Activated naive CD4-positive, alpha-beta T cell treated with Interleukin-2 at 50 U/mL for 16 hours (primary cell): Measurements from ENCODE around the gene ZNF536.

Experiments used
- DNase-seq: peaks from one replicate; pipeline ENCODE4 v3.0.0-alpha.2; 2020

Gene ZNF536

DNA sequence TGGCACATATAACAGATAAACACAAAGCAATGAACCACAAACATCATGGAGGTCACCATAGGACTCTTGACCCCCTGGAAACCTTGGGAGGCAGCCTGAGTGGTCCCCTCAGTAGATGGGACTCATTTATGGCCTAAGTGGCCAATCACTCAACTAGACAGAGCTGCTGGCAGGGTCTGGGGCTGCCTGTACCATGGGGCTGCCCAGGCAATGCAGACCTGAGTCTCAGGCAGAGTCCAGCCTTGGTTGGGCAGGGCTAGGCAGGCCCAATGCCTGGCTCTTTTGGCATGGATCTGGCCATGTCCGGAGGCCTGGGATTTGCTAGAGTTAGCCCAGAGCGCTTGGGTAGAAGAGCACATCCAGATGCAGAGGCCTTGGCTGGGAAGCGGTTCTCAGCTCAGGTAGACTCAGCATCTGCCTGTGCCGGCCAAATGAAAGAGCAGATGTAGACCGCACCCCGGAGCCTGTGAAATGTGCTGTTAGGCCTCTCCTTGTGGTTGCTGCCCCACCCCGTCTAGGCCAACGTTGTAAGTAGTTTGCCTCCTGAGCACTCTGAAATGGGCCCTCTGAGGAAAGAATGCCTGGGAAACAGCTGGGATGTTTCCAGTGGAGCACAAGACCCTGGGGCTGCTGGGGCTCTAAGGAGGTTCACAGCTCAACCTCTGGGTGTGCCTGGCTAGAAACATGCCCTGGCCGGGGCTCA lies 171.2 kb downstream of the ZNF536 start:
- DNase-seq = no peak

DNA sequence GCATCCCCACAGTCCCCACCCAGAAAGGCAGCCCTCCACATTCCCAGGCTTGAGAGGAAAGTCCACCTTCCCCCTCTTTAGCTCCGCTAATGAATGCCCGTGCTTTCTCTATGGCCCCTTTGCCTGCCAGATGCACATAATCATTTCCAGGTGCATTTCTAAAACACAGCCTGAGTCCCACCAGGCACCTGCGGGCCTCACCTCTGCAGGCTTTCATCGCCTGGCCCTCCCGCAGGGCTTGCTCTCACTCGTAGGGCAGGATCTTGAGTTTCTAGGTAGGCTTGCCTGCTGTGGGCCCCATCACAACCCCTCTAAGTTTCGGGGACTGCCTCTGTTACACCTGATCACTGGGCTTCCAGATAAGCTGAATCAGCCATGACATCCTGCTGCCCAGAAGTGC lies 173.6 kb downstream of the ZNF536 start:
- no peak for DNase-seq

DNA sequence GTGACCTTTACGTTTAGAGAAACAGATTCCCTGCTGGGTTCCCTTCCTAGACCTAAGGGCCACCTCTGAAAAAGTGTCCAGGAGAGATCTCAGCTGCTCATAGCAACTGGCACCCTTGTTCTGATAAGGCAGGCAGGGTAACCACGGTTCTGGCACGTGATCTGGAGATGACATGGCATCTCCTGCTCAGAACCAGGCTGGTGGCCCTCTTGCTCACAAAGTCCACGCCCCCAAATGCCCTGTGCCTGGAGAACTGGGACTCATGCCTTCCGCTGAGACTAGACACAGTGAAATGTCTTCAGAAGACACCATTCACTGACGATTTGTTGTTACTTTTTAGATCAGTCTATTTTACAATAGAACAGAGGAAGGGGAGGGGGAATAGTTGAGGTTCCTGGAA lies 174.1 kb downstream of the ZNF536 start:
- no peak for DNase-seq

DNA sequence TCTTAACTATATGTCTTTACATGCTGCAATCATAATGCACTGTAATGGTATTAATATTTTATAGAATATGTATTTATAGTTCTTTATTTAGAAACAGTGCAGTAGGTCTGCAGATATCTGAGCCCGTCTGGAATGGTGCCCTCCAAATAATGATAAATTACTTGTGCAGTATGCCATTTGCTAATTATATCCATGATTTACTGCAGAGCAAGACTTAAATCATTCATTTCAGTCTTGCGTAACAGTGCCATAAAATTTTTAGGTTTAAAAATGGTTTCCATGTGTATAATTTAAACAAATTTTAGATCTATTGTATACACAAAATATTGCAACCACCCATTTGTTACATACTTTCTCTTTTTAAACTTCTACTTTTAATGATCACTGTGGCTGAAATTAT lies 175.1 kb downstream of the ZNF536 start:
- no peak for DNase-seq

DNA sequence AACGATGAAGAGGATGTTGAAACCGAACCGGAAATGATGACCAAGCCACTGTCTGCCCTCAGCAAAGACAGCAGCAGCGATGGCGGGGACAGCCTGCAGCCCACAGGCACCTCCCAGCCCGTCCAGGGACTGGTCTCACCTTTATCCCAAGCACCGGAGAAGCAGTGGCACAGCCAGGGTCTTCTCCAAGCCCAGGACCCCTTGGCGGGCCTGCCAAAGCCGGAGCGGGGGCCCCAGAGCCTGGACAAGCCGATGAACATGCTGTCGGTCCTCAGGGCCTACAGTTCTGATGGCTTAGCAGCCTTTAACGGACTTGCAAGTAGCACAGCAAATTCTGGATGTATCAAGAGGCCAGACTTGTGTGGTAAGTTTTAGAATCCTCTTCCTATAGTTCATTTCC lies 177.0 kb downstream of the ZNF536 start:
- no peak for DNase-seq

DNA sequence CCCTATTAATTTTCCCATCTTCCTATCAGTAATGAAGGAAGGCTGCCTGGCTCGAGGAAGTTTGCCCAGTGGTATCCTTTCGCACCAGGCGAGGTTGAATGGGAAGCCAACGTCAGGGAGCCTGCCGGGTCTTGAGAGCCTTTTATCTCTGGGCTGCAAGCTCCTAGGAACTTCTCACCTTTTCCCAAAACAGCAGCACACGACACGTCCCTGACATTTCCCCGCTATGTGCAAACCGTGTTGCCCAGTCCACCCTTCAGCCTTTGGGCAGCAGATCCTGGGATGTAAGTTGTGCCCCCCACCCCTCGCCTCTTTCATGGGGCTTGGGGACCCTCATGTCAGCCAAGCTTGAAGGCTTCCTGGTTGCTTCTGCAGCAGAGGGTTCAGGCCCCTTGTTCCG lies 179.1 kb downstream of the ZNF536 start:
- DNase-seq = no peak

DNA sequence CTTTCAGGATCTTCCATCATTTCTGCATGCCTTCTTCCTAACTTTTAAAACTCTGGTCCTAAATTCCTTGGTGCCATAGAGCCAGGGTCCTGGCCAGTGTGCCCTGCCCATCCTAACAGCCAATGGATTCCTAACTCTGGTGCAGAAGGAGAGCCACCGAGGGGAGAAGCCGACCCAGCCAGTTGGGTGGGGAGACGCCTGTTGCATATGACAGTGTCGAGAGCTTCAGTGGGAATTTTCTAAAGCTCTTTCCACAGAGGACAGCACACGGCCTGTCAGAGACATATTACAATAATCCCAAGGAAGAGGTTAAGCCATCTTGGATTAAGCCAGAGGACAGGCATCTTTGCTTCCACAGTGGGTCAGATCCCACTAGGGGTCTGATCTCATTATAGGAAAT lies 180.4 kb downstream of the ZNF536 start:
- DNase-seq = no peak

DNA sequence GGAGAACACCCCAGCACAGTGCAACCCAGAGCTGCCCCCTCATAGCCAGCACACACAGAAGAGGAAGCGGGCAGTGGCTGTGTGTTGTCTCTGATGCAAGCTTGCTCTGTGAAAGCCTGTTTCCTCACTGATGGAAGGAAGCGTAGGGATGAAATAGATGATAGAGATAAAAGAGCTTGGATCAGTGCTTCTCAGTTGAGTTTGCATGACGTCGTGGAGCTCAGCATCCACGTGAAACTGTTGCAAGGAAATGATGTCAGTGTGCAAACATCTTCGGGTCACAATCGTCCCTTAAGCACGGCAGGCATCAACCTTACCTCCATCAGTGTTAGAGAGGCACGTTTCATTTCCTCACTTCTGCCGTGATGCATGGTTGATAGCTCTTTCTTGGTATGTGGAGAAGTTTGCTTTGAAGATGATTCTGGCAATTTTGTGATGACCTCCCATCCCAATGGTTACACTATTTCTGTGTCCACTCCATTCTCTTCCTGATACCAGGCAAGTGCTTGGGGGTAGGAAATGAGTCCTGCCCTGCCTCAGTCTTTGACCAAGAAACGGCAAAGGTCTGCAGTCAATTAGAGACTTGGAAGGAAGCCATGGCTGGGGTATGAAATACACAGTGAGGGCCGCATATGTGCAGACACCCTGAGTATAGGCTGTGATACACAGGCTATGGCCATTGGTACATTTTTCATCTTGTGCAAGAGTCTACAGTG lies 183.0 kb downstream of the ZNF536 start:
- DNase-seq = no peak

DNA sequence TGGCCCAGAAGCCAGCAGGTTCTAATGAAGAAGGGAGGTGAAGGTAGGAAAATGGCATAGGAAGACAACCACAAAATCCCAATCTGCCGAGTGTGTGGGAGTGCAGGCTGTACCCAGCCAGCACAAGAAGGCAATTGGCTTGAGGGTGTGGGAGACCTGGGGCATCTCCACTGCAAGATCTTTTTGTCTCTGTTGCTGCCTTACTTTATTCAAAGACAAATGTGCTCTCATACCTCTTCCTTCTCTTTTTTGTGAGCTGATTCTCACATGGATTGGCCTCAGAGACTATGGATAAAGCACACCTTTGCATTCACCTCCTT lies 183.6 kb downstream of the ZNF536 start:
- no peak for DNase-seq

DNA sequence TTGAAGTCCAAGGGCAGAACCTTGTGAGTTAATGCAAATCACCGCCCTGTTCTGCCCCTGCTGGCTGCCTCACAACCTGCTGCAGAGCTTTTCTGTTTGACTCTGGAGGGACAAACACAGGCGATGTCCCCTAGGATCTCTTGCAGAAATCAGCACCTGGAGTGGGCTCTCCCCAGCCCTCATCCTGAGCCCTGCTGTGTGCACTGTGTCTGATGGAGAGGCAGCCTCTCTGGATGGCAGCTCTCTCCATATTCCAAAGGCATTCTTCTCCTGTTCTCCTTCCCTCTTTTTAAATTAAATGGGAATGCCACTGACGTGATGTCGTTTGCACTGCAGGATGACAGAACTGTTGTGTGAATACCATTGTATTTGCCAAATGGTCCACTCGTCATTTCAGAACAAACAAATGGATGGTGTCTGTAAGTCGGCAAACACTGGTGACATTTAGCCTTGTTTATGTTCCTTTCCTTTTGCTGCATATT lies 184.1 kb downstream of the ZNF536 start:
- no peak for DNase-seq

DNA sequence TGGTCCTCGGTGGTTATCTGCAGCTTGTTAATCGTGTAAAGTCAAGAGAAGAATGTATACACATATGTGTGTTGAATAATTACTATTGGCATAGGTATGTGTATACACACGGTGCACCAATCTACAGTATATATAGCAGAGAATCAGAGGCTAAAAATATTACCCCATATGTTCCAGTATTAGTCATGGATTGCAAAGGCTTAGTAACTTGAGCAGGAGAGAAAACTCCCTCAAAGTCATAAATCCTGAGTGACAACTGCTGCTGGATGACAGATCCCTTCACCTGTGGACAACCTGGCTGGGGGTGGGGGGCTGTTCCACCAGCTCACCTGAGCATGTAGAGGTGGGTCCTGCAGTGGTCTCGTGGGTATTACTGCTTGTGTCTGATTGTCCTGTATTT lies 185.0 kb downstream of the ZNF536 start:
- DNase-seq = no peak

DNA sequence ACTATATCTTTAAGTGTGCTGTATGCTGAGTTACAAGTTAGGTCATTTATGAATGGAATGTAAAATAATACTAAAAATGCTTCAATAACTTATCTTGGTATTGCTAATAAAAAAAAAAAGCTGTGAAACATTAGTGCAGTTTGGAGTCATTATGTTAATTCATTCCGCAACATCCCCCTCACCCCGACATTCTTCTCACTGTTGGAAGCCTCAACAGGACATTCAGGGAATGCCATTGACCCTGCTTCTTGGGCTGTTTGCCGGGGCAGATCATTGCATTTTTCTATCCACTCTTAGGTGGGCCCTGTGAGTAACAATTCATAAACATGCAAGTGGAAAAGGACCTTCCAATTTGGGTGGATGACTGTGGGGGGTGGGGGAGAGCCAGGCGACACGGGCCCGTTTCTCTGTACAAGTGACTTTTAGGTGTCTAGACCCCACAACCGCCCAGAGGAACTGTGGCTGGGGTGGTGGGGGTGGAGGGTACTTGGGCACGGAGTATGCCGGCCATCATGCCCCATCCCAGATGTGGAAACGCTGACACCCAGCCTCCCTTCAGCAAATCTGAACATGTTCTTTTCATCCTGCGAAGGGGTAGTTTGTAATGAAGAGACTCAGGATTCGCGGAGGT lies 185.9 kb downstream of the ZNF536 start:
- DNase-seq = no peak

DNA sequence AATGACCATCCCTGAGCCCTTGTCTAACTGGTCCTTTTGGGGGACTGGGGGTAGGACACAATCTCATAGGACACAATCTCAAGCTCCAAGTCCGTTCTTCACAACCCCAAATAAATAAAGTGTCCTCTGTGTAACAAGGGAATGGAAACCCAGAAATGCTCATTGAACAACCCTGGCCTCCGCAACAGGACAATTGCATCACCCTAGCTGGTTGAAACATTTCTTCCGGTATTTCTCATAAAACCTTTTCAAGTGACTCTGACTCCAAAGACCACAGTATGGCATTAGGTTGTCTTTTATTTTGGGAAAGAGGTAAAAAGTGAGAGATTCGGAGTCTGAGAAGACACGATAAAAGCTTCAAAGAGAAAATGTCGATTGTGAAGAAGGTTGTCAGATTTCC lies 186.6 kb downstream of the ZNF536 start:
- DNase-seq = no peak

DNA sequence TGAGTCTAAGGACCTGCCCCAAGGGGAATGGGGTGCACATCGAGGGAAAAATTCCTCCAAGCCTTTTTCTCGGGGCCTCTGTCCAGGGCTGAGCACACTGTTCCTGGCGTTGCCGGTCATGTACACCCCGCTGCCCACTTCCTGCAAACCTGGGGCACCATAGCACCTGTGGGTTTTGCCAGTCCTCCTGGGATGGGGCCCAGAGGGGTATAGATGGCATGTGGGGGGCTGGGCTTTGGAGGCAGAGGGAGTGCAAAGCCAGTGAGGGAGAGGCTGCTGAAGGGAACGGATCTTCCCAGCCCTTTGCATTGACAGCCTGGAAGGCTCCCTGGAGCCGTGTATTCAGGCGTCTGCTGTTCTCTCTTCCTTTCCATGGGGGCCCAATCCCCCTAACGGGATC lies 187.3 kb downstream of the ZNF536 start:
- DNase-seq = no peak

DNA sequence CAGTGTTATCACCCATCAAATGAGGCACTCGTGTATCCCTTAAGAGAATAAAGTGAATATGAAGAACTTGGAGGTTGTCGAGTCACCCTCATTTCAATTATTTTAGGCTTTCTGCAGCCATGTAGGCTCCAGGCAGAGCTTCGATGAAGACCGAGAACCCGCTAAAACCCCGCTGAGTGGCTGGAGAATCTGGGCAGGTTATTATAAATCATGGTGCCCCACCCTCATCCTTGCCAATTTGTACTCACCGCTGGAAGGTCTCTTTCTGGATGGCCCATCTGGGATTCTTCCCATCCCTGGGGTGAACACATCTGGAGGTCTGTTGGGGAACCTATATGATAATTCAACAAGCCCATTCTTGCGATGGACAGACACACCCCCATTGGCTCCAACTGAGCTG lies 190.8 kb downstream of the ZNF536 start:
- DNase-seq = no peak

DNA sequence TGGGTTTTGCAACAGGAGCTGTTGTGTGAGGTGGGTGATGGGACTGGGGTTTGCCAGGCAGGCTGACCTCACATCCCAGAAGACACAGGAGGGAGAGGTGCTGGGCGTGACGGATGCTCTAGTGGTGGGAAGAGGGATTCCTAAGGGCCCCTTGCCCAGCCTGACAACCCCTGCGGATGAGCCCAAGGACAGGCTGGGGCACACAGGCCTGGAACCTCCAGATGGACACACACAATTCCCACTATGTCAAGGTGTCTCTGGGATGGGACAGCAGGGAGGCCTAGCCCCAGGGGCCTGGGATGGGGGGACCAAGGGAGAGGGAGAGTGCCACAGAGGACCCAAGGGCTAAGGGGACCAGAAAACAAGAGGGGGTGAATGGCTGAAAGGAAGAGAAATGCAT lies 191.5 kb downstream of the ZNF536 start:
- DNase-seq = no peak

DNA sequence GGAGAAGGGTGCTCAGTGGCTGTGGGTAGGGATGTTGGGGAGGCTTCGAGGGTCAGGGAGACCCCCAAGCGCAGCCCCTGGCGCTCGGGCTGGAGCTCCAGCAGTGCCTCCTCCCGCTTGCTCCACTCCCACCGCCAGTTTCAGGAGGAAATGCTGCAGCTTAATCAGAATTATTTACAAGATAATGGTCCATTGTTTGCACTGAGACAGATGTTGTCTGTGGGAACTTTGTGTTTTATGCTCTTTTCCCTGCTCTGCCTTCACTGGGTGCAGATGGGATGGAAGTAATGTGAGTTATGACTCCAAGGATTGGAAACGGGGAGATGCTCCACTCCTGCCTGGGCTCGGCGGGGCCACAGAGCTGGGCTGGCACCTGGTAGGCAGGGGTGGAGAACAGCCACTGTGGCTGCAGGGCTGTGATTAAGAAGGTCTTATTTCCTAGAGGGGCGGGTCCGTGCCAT lies 192.4 kb downstream of the ZNF536 start:
- DNase-seq = no peak

DNA sequence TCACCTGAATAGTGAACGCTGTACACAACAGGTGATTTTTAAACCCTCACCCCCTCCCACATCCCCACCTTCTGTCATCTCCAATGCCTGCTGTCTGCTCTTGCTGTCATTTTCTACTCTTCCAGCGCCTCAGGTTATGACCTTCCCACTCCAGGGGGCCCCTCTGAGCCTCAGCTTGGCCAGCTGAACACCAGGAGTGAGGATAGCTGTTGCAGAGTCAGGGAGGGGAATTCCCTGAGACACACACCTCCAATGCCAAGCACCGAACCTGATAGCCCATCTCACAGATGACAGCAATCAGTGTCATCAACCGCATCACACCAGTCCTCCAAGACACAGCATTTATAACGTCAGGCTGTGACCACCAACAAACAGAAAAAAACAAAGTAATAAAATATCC lies 193.5 kb downstream of the ZNF536 start:
- DNase-seq = no peak

DNA sequence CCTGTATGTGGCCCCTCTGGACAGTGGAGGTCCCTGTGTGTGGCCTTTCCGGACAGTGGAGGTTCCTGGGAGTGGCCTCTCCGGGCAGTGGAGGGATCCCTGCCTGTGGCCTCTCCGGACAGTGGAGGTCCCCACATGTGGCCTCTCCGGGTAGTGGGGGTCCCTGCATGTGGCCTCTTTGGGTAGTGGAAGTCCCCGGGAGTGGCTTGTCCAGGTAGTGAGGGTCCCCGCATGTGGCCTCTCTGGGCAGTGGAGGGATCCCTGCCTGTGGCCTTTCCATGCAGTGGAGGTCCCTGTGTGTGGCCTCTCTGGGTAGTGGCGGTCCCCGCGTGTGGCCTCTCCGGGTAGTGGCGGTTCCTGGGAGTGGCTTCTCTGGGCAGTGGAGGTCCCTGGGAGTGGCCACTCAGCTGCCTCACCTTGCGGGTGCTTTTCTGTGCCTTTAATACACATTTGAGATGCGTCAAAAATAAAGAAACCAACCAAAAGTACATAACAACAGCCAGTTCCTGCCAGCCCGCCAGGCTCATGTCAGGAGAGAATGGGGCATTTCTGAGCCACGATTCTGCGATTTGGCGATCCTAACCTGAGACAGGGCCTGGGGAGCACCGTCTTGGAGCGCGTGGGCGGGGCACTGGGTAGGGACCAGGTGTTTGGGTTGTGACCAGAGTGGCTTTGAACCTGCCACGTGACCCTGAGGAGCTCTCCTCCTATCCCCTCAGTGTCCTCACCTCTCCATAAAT lies 194.7 kb downstream of the ZNF536 start:
- DNase-seq = no peak

DNA sequence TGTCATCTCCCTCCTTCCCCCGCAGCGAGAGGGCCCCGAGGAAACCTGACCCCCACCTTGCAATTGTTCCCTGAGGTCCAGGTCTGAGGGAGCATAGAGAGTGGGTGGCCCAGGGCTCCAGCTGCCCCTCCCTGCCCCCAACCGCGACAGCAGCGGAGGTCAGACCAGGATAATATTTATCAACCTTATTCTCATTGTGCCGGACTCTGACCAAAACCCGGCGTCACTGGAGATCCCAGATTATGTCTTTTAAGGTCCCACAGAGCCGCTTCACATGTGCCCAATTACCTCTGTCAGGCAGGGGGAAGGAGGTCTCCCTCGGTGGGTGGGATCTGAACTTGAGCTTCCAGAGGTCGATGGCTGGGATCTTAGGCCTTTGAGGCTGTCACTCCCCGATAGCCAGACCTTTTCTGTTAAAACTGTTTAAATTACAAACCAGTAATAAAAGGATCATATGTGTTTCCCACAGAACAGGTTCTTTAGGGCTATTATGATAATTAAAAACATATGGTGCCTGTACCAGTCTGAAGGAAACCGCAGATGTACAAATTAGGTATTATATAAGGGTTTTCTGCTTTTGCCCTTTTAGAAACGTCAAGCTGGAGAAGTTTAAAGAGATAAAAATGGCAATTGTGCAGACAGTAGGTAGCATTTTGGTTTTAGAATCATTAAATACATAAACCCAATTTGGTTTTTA lies 195.5 kb downstream of the ZNF536 start:
- no peak for DNase-seq

DNA sequence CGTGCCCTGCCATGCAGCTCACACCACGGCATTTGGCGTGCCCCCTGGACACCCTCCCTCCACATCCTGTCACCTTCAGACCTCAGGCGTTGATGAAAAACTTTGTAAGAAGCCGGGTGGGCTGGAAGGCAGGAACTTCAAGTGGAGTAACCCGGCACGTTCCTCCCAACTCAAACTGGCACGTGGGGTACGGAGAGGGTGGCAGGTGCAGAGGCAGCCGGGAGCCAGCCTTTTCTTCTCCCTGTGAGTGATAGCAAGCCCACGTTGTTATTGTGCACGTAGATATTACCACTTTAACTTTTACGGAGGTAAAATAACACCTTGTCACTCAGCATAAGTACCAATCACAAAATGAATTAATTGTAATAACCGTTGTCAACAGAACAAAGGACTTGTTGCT lies 198.0 kb downstream of the ZNF536 start:
- DNase-seq = no peak

DNA sequence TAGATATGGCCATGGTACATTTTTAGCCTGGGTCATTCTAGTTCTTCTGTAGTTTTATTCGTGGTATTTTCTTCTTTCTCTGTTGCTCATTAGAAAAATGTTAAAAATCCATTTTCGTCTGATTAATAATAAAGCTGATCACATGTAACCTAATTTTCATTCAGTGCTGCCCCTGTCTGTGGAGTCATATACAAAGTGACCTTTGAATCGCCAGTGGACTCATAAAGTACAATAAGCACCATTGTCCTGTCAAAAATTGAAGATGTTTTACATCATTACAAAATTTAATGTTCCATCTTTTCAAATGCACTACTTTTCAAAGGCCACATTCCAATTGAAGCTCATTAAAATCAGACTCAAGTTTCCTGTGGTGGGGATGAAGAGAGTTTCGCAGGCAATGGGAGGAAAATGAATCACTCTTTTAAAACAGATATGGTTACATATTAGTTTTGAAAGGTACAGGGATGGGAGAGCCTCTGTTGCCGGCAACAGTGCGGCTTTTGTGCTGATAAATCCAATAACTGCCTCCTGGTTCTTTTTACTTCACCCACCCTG lies 205.4 kb downstream of the ZNF536 start:
- DNase-seq = no peak

DNA sequence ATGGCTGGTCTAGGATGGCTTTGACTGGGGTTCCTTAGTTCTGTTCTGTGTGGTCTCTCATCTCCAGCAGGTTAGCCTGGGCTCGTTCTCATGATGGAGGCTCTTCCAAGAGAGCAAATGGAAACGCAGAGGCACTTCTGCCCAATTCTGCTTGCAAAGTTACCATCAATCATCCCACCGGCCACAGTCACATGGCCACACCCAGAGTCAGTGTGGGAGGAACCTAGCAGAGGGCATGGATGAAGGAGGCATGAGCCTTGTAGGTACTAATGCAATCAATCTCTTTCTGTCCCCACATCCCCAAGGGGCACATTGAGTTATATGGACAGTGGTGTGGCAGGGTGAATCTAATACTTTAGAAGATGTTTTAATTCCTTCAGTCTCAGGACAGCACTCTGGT lies 207.2 kb downstream of the ZNF536 start:
- no peak for DNase-seq
